ENCODE results near the gene ZNF776. TPM values are rescaled to one million over a fixed set of nuclear protein-coding genes. Genes with fewer than 3 reads are reported as not detected.

Gene ZNF776
- polyA plus RNA-seq, 2 donors = 2.9 to 3.3 TPM

GRCh38 chr19:57771417-57771816 lies 24.8 kb downstream of the ZNF776 start:
- Histone ChIP-seq H3K4me3 (ENCODE audit: low read depth in 1 of 2, low read length in 2 of 2) (no peak overlapping the region), H3K9me3 (ENCODE audit: control insufficient read depth in 2 of 2, insufficient read depth in 1 of 2, low read depth in 1 of 2, low read length in 1 of 2) (peaks cover 6 to 14% of the 10 kb centered on the region in 2 donors), H3K27me3 (ENCODE audit: control insufficient read depth in 1 of 2, insufficient read depth in 2 of 2, low read length in 2 of 2) (no peaks in the 10 kb centered on the region), H3K4me1 (ENCODE audit: control insufficient read depth in 2 of 2, insufficient read depth in 2 of 2, low read length in 1 of 2) (peaks cover 0 to 2% of the 10 kb centered on the region in 2 donors), H3K27ac (ENCODE audit: low read depth in 2 of 2, low read length in 1 of 2) (no peak overlapping the region), H3K36me3 (ENCODE audit: control insufficient read depth in 2 of 2, insufficient read depth in 2 of 2, low read length in 1 of 2) (peaks cover 8% of the 10 kb centered on the region in 2 donors)
- WGBS, 2 donors = 92 to 93% methylated on average over 4 of the region's 4 CpGs

- H3K4me1 ChIP-seq (ENCODE audit: control insufficient read depth in 2 of 2, insufficient read depth in 2 of 2, low read length in 1 of 2) = peaks cover 0 to 2% of the 10 kb centered on the region in 2 donors
- no peak overlapping the region for H3K4me3 ChIP-seq (ENCODE audit: low read depth in 1 of 2, low read length in 2 of 2)
- peaks cover 10 to 27% of the 10 kb centered on the region in 2 donors for H3K9me3 ChIP-seq (ENCODE audit: control insufficient read depth in 2 of 2, insufficient read depth in 1 of 2, low read depth in 1 of 2, low read length in 1 of 2)
- H3K27me3 ChIP-seq (ENCODE audit: control insufficient read depth in 1 of 2, insufficient read depth in 2 of 2, low read length in 2 of 2) = no peaks in the 10 kb centered on the region
- WGBS, 2 donors = 84 to 87% methylated on average over 3 of the region's 3 CpGs
- H3K36me3 ChIP-seq (ENCODE audit: control insufficient read depth in 2 of 2, insufficient read depth in 2 of 2, low read length in 1 of 2) = peaks cover 19 to 25% of the 10 kb centered on the region in 2 donors
- H3K27ac ChIP-seq (ENCODE audit: low read depth in 2 of 2, low read length in 1 of 2) = peak overlapping the region in 1 of 2 donors; percentile 64
Measured at GRCh38 chr19:57773488-57773887, 26.9 kb downstream of the ZNF776 start.

GRCh38 chr19:57776764-57777296 lies 30.2 kb downstream of the ZNF776 start:
- H3K4me1 ChIP-seq (ENCODE audit: control insufficient read depth in 2 of 2, insufficient read depth in 2 of 2, low read length in 1 of 2) = no peaks in the 10 kb centered on the region
- peaks cover 38 to 43% of the 10 kb centered on the region in 2 donors for H3K36me3 ChIP-seq (ENCODE audit: control insufficient read depth in 2 of 2, insufficient read depth in 2 of 2, low read length in 1 of 2)
- no peak overlapping the region for H3K27ac ChIP-seq (ENCODE audit: low read depth in 2 of 2, low read length in 1 of 2)
- WGBS, 2 donors = 84 to 96% methylated on average over 6 of the region's 6 CpGs
- no peak overlapping the region for H3K4me3 ChIP-seq (ENCODE audit: low read depth in 1 of 2, low read length in 2 of 2)
- H3K9me3 ChIP-seq (ENCODE audit: control insufficient read depth in 2 of 2, insufficient read depth in 1 of 2, low read depth in 1 of 2, low read length in 1 of 2) = peaks cover 7 to 38% of the 10 kb centered on the region in 2 donors
- no peaks in the 10 kb centered on the region for H3K27me3 ChIP-seq (ENCODE audit: control insufficient read depth in 1 of 2, insufficient read depth in 2 of 2, low read length in 2 of 2)

- H3K27me3 ChIP-seq (ENCODE audit: control insufficient read depth in 1 of 2, insufficient read depth in 2 of 2, low read length in 2 of 2) = no peaks in the 10 kb centered on the region
- peaks cover 7 to 38% of the 10 kb centered on the region in 2 donors for H3K9me3 ChIP-seq (ENCODE audit: control insufficient read depth in 2 of 2, insufficient read depth in 1 of 2, low read depth in 1 of 2, low read length in 1 of 2)
- H3K27ac ChIP-seq (ENCODE audit: low read depth in 2 of 2, low read length in 1 of 2) = no peak overlapping the region
- no peak overlapping the region for H3K4me3 ChIP-seq (ENCODE audit: low read depth in 1 of 2, low read length in 2 of 2)
- WGBS, 2 donors = 92 to 93% methylated on average over 4 of the region's 4 CpGs
- H3K36me3 ChIP-seq (ENCODE audit: control insufficient read depth in 2 of 2, insufficient read depth in 2 of 2, low read length in 1 of 2) = peaks cover 35 to 36% of the 10 kb centered on the region in 2 donors
- no peaks in the 10 kb centered on the region for H3K4me1 ChIP-seq (ENCODE audit: control insufficient read depth in 2 of 2, insufficient read depth in 2 of 2, low read length in 1 of 2)
Measured at GRCh38 chr19:57778336-57778735, 31.7 kb downstream of the ZNF776 start.

DNA sequence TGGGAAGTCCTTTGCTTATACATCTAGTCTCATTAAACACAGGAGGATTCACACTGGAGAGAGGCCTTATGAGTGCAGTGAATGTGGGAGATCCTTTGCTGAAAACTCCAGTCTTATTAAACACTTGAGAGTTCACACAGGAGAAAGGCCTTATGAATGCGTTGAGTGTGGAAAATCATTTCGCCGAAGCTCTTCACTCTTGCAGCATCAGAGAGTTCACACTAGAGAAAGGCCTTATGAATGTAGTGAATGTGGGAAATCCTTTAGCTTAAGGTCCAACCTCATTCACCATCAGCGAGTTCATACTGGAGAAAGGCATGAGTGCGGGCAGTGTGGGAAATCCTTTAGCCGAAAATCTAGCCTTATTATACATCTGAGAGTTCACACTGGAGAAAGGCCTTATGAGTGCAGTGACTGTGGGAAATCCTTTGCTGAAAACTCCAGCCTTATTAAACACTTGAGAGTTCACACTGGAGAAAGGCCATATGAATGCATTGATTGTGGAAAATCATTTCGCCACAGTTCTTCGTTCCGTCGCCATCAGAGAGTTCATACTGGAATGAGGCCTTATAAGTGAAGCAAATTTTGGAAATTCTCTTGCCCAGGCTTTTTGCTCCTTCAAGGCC lies 32.7 kb downstream of the ZNF776 start:
- Histone ChIP-seq H3K36me3 (ENCODE audit: control insufficient read depth in 2 of 2, insufficient read depth in 2 of 2, low read length in 1 of 2) (peaks cover 34 to 35% of the 10 kb centered on the region in 2 donors), H3K27ac (ENCODE audit: low read depth in 2 of 2, low read length in 1 of 2) (no peak overlapping the region), H3K4me3 (ENCODE audit: low read depth in 1 of 2, low read length in 2 of 2) (no peak overlapping the region)

GRCh38 chr19:57786286-57786685 lies 39.7 kb downstream of the ZNF776 start:
- WGBS, 2 donors = 95 to 97% methylated on average over 38 of the region's 38 CpGs
- Histone ChIP-seq H3K9me3 (ENCODE audit: control insufficient read depth in 2 of 2, insufficient read depth in 1 of 2, low read depth in 1 of 2, low read length in 1 of 2) (peaks cover 11 to 14% of the 10 kb centered on the region in 2 donors), H3K27ac (ENCODE audit: low read depth in 2 of 2, low read length in 1 of 2) (no peak overlapping the region), H3K27me3 (ENCODE audit: control insufficient read depth in 1 of 2, insufficient read depth in 2 of 2, low read length in 2 of 2) (no peaks in the 10 kb centered on the region), H3K4me3 (ENCODE audit: low read depth in 1 of 2, low read length in 2 of 2) (no peak overlapping the region), H3K4me1 (ENCODE audit: control insufficient read depth in 2 of 2, insufficient read depth in 2 of 2, low read length in 1 of 2) (no peaks in the 10 kb centered on the region), H3K36me3 (ENCODE audit: control insufficient read depth in 2 of 2, insufficient read depth in 2 of 2, low read length in 1 of 2) (peaks cover 6 to 13% of the 10 kb centered on the region in 2 donors)

More for the DNA sequence above, 32.7 kb downstream of the ZNF776 start:
- WGBS, 2 donors = 98 to 99% methylated on average over 10 of the region's 10 CpGs
- H3K9me3 ChIP-seq (ENCODE audit: control insufficient read depth in 2 of 2, insufficient read depth in 1 of 2, low read depth in 1 of 2, low read length in 1 of 2) = peaks cover 4 to 34% of the 10 kb centered on the region in 2 donors
- no peaks in the 10 kb centered on the region for H3K4me1 ChIP-seq (ENCODE audit: control insufficient read depth in 2 of 2, insufficient read depth in 2 of 2, low read length in 1 of 2)
- no peaks in the 10 kb centered on the region for H3K27me3 ChIP-seq (ENCODE audit: control insufficient read depth in 1 of 2, insufficient read depth in 2 of 2, low read length in 2 of 2)

DNA sequence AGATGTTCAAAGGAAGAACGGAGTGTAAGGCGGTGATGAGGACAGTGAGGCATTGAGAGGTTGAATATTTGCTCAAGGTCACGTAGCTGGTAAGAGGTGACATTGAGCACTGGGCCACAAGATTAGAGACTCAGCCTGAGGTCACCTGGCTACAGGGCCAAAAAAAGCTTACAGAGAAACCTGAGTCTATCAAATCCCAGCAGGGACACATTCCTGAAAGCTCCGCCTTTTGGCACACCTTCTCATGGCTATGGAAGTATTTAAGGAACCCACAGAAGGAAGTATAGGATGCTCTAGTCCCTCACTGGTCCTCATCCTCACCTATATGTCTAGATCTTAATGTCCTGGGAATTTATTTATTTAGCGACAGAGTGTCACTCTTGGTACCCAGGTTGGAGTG lies 40.3 kb downstream of the ZNF776 start:
- H3K9me3 ChIP-seq (ENCODE audit: control insufficient read depth in 2 of 2, insufficient read depth in 1 of 2, low read depth in 1 of 2, low read length in 1 of 2) = peaks cover 11 to 14% of the 10 kb centered on the region in 2 donors
- peaks cover 6 to 13% of the 10 kb centered on the region in 2 donors for H3K36me3 ChIP-seq (ENCODE audit: control insufficient read depth in 2 of 2, insufficient read depth in 2 of 2, low read length in 1 of 2)
- H3K27ac ChIP-seq (ENCODE audit: low read depth in 2 of 2, low read length in 1 of 2) = no peak overlapping the region
- WGBS, 2 donors = 89 to 98% methylated on average over 5 of the region's 5 CpGs
- H3K4me3 ChIP-seq (ENCODE audit: low read depth in 1 of 2, low read length in 2 of 2) = no peak overlapping the region
- H3K4me1 ChIP-seq (ENCODE audit: control insufficient read depth in 2 of 2, insufficient read depth in 2 of 2, low read length in 1 of 2) = no peaks in the 10 kb centered on the region
- no peaks in the 10 kb centered on the region for H3K27me3 ChIP-seq (ENCODE audit: control insufficient read depth in 1 of 2, insufficient read depth in 2 of 2, low read length in 2 of 2)

- H3K4me1 ChIP-seq (ENCODE audit: control insufficient read depth in 2 of 2, insufficient read depth in 2 of 2, low read length in 1 of 2) = no peaks in the 10 kb centered on the region
- H3K4me3 ChIP-seq (ENCODE audit: low read depth in 1 of 2, low read length in 2 of 2) = no peak overlapping the region
- no peak overlapping the region for H3K27ac ChIP-seq (ENCODE audit: low read depth in 2 of 2, low read length in 1 of 2)
- peaks cover 6 to 14% of the 10 kb centered on the region in 2 donors for H3K36me3 ChIP-seq (ENCODE audit: control insufficient read depth in 2 of 2, insufficient read depth in 2 of 2, low read length in 1 of 2)
- H3K27me3 ChIP-seq (ENCODE audit: control insufficient read depth in 1 of 2, insufficient read depth in 2 of 2, low read length in 2 of 2) = no peaks in the 10 kb centered on the region
- peaks cover 11 to 14% of the 10 kb centered on the region in 2 donors for H3K9me3 ChIP-seq (ENCODE audit: control insufficient read depth in 2 of 2, insufficient read depth in 1 of 2, low read depth in 1 of 2, low read length in 1 of 2)
Measured at GRCh38 chr19:57788114-57788692, 41.6 kb downstream of the ZNF776 start.

DNA sequence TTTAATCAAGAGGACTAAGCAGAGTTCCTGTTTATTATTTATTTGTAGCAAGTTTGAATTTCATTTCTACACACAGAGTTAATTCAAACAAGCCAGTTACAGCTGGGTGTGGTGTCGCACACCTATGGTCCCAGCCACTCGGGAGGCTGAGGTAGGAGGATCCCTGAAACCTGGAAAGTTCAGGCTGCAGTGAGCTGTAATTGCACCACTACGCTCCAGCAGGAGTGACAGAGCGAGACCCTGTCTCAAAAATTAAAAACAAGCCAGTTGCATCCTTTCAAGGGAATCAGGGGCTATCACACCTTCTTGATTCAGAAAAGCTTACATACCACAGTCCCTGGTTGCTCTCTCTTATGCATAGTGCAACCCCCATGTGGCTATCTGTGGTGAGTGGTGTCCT lies 42.7 kb downstream of the ZNF776 start:
- 96 to 99% methylated on average over 4 of the region's 4 CpGs for WGBS, 2 donors
- H3K27ac ChIP-seq (ENCODE audit: low read depth in 2 of 2, low read length in 1 of 2) = no peak overlapping the region
- H3K27me3 ChIP-seq (ENCODE audit: control insufficient read depth in 1 of 2, insufficient read depth in 2 of 2, low read length in 2 of 2) = no peaks in the 10 kb centered on the region
- peaks cover 11 to 14% of the 10 kb centered on the region in 2 donors for H3K9me3 ChIP-seq (ENCODE audit: control insufficient read depth in 2 of 2, insufficient read depth in 1 of 2, low read depth in 1 of 2, low read length in 1 of 2)
- H3K36me3 ChIP-seq (ENCODE audit: control insufficient read depth in 2 of 2, insufficient read depth in 2 of 2, low read length in 1 of 2) = peaks cover 6 to 14% of the 10 kb centered on the region in 2 donors
- no peak overlapping the region for H3K4me3 ChIP-seq (ENCODE audit: low read depth in 1 of 2, low read length in 2 of 2)
- no peaks in the 10 kb centered on the region for H3K4me1 ChIP-seq (ENCODE audit: control insufficient read depth in 2 of 2, insufficient read depth in 2 of 2, low read length in 1 of 2)

Data from esophagus (tissue), 2 donors.